GM19468 (cell line): ENCODE measurements around the gene ALG12.

Source experiments
- ATAC-seq: cut with Tn5 transposase; IDR thresholded peaks from one replicate; pipeline ENCODE4 v1.9.1; 2021; ENCODE audit warnings: mild to moderate bottlenecking, moderate library complexity, moderate number of reproducible peaks; ENCODE audit not compliant: unreplicated experiment; ENCODE audit errors: extremely low read depth

The ALG12 gene

DNA sequence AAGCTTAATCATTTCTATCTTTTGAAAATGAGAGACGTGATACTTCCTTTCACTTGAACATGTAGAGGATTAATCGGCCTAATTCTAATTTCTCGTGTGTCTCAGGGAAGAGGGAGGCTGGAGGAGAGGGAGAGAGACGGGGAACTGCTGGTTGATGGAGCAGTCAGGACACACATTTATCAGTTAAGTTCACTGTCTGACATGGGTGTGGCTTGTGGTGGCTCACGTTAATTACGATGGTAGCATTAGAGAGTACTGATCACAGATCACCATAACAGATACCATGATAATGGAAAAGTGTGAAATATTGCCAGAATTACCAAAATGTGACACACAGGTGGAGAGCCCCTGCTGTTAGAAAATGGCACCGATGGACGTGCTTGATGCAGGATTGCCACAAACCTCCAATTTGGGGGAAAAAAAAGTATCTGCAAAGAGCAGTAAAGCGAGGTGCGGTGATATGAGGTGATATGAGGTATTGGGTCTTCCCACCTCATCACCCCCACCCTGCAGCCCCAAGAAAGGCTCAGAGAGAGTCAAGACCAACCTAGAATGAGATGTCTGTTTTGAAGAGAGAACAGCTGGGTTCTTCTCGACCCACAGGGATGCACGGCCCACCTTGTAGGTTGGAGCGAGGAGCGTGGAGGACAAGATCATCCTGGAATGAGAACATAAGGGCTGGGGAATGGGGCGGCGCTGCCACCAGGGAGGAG is 44.9 kb downstream of the ALG12 start:
- no peak for ATAC-seq

DNA sequence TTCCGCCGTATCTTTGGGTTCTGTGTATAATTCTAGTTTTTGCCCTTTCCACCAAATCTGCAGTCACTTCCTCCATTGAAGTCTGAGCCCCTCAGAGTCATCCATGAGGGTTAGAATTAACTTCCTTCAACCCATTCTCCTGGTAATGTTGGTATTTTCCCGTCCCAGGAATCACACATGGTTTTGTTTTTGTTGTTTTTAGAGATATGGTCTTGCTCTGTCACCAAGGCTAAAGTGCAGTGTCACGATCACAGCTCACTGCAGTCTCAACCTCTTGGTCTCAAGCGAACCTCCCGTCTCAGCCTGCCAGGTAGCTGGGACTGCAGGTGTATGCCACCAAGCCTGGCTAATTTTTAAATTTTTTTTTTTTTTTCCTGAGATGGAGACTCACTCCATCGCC is 45.9 kb downstream of the ALG12 start:
- ATAC-seq: no peak

DNA sequence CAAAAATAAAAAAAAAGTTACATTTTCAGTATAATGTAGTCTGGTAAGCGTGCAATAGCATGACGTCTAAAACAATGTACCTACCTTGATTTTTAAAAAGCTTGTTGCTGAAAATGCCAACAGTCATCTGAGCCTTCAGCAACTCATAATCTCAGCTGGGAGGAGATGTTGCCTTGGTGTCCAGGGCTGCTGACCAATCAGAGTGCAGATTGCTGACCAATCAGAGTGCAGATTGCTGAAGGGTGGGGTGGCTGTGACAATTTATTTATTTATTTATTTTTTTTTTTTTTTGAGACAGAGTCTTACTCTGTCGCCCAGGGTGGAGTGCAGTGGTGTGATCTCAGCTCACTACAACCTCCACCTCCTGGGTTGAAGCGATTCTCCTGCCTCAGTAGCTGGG is 46.8 kb downstream of the ALG12 start:
- no peak for ATAC-seq

DNA sequence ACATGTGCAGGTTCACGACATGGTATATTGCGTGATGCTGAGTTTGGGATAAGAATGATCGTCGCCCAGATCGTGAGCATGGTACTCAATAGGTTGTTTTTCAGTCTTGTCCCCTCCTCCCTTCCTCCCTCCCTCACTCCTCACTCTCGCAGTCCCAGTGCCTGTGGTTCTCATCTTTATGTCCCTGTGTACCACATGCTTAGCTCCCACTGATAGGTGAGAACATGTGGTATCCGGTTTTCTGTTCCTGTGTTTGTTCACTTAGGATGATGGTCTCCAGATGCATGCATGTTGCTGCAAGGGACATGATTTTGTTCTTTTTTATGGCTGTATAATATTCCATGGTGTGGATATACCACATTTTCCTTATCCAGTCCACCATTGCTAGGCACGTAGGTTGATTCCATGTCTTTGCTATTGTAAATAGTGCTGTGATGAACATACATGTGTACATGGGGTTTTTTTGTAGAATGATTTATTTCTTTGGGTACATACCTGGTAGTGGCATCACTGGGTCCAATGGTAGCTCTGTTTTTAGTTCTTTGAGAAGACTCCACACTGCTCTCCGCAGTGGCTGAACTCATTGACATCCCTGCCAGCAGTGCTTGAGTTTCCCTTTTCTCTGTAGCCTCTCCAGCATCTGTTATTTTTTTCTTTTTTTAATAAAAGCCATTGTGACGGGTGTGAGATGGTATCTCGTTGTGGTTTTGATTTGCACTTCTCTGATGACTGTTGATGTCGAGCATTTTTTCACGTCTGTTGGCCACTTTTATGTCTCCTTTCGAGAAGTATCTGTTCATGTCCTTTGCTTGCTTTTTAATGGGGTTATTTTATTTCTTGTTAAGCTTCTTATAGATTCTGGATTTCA is 48.2 kb downstream of the ALG12 start:
- no peak for ATAC-seq

DNA sequence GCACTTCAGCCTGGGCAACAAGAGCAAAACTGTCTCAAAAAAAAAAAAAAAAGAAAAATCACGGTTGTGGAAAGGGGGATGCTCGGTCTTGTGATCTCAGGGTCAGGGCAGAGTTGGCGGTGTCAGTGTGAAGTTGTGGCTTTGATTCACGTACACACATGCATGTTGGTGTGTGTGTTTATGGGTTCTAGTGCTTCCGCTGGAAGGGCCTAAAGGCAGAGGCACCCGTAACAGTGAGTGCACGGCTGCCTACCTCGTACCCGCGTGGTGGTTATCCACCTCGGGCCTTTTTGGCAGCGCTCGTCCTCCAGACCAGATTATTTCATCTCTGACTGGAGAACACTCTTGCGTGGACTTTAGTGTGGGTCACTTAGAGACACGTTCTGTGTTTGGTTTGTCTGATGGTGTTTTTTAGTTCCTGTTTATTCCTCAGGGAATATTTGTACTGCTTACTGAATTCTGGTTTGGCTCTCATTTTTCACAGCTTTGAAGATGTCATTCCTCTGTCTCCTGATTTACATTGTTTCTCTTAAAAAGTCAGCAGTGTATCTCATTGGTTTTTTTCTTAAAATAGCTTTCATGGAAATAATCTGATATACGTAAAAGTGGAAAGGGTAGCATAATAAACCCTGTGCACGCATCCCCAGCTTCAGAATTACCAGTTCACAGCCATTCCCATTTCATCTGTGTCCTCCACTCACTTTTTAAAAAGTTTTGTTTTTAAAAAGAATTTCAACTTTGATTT is 49.0 kb downstream of the ALG12 start:
- no peak for ATAC-seq

DNA sequence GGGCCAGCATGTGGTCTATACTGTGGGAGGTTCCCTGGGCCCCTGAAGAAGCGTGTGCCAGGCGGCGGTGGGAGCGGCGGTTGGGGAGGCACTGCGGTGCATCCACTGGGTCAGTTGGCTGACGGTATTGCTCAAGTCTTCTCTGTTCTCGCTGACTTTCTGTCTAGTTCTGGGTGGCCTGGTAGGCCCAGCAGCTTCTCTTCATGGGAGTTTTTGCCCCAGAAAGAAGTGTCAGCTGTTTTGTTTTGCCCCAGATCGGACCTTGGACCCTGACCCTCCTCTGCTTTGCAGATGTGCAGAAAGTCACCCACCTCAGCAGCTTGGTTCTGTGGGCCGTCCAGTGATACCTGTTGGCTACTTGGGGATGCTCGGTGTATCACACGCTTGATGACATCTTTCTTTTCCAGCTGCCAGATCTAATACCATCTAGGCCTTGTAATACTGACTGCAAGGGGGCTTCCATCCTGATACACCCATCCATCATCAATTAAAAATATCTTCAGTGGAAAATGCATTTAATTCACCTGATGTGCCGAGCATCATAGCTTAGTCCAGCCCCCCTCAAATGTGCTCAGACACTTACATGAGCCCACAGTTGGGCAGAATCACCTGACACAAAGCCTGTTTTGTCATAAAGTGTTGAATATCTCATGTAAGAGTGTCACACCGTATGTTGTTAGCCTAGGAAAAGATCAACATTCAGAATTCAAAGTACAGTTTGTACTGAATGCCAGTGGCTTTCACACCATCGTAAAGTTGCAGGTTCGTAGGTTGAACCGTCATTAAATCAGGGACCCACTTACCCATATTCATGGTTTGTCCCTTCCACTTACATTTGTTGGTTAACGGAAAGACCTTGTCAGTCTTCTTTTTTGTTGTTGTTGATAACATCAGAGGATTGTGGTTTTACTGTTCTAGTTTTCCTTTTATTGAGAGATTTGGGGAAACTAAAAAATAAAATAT is 50.7 kb downstream of the ALG12 start:
- no peak for ATAC-seq

DNA sequence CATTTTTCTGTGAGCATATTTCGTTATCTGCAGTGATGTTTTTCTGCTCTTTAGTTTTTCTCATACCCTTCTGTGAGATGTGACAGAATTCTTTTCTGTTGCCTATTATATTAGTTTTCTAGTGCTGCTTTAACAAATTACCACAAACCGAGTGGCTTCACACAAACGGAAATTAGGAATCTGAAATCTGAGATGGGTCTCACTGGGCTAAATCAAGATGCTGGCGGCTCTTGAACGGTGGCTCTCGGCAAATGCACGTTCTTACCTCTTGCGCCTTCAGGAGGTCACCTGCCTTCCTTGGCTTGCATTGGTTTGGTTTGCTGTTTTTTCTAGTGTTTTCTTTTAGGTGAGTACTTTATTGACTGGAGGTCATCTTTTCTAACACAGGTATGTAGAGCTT is 51.6 kb downstream of the ALG12 start:
- no peak for ATAC-seq

DNA sequence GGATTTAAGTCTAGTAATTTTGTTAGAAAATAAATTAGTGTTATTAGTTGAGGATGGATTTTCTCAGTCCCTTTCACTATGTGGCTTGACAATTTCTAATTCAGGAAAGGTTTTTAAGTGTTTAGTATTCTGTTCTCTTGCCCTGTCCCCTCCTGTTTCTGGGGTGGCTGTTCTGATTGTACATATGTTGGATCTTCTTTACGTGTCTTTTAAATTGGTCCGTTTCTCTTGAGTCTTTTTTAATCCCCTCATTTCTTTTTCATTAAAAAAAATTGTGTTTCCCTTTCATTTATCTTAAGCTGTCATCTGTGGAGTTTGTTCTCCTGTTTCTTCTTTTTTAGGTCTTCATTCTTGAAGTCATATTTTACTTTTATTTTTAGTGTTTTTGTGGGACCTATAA is 52.1 kb downstream of the ALG12 start:
- ATAC-seq: no peak

DNA sequence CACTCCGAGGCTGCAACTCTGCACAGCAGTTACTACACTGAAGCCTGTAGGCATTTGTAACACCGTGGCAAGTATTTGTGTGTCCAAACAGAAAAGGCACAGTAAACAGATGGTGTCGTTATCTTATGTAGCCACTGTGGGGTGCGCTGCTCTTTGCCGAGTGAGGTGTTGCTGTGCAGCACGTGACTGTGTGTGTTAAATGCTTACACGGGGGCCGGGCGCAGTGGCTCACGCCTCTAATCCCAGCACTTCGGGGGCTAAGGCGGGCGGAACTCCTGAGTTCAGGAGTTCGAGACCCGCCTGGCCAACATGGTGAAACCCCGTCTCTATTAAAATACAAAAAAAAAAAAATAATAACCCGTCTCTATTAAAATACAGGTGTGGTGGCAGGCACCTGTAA is 53.1 kb downstream of the ALG12 start:
- ATAC-seq: no peak

DNA sequence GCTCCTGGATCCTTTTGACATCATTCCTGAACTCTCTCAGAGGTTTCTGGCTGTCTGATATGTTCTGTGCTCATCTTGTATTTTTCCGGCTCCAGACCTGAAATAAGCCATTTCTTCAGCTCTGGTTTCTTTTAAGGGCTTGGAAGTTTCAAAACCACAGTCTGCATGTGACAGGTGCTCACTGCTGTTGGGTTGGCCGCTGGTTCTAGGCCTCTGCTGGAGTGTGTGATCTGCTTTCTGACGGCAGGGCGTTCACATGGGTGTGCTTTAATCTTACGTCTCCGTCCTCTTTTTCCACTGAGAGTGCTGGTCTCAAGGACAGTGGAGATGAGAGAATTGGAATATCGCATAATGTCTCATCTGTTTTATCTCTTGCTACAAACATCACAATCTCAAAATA is 54.3 kb downstream of the ALG12 start:
- ATAC-seq: no peak

DNA sequence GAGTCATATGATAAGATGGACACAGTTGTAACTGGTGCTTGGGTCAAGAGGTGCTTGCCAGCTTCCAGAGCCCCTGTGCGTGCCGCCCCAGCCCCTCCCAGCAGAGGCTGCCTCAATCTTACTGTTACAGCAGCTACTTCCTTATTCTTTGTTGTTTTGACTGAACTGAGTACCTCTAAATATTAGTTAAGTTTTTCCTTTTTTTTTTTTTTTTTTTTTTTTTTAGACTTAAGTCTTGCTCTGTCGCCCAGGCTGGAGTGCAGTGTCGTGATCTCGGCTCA is 55.8 kb downstream of the ALG12 start:
- no peak for ATAC-seq

DNA sequence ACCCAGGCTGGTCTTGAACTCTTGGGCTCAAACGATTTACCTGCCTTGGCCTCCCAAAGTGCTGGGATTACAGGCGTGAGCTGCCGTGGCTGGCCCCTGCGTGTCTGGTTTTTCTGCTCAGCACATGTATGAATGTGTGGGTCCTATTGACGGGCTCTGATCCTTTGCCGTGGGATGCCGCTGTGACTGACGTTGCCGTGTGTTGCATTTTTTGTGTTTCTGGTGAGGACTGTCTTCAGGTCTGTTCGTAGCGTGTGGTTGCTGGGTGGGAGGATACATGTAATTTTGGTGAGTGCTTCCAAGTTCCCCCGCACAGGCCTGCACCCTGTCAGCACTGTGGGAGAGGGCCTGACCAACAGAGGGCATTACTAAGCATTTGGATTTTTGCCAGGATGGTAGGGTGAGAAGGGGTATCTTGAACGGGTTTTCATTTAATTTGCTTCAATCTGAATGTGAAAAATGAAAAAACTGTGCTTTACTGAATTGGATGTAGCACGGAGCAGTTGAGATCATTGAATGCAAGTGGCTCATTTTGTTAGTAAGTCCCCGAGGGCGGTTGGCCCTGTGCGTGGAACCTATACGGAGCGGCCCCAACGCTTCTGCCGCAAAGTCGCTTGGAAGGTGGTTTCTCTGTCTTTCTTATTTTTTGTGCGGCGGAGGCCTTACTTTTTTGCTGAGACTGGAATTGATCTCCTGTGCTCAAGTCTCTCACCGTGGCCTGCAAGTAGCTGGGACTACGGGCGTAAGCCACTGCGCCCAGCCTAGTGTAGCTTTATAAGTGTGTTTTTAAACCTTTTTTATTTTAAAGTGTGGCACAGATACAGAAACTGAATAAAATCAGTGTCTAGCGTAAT is 56.4 kb downstream of the ALG12 start:
- no peak for ATAC-seq

DNA sequence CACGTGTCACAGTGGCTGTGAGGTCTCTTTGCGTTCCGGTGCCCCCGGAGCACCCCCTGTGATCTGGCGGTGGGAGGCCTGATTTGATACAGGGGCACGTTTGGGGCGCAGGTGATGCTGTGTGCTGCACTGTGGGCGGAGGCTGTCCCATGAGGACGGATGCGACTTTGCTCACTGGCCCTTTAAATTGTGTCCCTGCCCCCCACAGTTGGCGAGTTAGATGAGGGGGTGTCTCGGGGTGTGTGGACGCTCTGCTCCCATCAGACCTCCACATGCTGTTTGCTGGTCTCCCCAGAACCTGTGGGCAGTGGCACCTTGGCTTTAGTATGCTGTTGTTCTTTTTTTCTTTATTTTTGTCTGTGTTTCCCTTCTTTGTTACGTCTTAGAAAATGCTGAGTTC is 59.4 kb downstream of the ALG12 start:
- ATAC-seq: no peak

DNA sequence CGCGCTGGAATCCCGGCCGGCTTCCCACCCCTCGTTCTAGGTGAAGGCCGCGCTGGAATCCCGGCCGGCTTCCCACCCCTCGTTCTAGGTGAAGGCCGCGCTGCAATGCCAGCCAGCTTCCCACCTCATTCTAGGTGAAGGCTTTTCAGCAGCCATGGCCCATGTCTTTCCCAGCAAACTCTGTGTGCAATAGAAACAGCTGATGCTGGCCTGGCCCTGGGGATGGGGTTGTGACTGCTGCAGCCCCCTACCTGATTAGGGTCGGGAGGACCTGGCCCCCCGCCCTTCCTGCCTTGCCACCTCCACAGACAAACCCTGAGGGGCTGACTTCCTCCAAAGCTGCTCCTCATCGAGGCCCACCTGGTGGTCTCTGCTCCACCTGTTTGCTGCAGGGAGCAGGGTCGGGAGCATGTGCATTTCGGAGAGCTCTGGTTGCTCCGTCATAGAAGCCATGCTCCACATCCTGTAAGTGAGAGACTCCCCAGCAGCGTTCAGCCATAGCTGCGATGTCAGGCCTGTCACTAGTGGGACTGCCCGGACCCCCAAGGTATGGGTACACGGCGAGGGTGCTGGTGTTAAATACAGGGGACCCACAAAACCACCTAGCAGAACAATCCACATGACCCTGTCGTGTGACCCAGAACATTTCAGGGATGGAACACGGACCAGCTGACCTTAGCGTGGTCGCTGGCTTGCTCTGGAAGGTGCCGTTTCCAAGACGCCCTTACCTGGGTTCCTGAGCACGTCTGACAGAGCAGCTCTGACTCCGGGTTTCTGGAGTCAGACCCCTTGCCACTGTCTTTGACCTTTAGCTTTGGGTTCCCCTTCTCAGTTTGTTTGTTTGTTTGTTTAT is 61.2 kb downstream of the ALG12 start:
- ATAC-seq: no peak

DNA sequence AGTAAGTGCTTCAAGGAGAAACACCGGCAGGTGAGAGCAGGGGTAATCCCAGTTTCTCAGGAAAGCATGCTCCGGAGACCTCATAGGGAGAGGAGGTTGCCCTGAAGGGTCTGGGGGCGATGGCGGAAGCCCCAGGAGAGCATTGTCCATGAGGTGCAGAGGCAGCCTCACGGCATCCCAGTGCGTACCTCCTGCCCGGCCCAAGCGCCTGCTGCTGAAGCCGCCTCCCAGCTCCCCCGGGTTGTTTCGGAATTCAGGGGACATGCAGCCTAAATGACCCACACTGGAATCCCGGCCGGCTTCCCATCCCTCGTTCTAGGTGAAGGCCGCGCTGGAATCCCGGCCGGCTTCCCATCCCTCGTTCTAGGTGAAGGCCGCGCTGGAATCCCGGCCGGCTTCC is 61.9 kb downstream of the ALG12 start:
- no peak for ATAC-seq

DNA sequence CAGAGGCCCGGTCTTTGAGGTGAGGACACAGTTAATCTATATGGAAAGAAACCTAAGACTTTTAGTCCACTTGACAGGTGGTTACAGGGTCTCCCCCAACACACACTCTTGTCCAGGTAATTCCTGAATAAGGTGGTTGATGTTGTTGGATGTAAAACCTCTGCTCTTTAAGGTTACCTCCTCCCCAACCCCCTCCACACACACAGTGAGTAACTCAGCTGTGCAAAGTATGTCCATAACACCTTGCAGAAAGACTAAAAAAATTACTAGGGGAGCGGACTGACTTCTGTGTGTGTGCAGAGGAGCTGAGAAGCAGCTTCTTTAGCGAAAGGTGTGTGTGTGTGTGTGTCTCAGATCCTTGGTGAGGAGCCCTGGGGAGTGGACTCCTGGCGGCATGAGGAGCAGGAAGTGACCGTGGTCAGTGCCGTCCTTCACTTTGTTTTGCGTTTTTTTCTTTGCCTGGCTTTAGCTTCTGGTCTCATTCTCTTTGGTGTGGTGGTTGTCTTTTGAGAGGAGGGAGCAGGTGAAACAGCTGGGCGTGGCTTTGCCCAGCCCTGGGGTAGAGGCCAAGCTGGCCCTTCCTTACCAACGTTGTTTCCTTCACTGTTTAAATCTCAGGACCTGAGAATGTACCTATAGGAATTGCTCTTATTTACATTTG is 62.9 kb downstream of the ALG12 start:
- no peak for ATAC-seq

DNA sequence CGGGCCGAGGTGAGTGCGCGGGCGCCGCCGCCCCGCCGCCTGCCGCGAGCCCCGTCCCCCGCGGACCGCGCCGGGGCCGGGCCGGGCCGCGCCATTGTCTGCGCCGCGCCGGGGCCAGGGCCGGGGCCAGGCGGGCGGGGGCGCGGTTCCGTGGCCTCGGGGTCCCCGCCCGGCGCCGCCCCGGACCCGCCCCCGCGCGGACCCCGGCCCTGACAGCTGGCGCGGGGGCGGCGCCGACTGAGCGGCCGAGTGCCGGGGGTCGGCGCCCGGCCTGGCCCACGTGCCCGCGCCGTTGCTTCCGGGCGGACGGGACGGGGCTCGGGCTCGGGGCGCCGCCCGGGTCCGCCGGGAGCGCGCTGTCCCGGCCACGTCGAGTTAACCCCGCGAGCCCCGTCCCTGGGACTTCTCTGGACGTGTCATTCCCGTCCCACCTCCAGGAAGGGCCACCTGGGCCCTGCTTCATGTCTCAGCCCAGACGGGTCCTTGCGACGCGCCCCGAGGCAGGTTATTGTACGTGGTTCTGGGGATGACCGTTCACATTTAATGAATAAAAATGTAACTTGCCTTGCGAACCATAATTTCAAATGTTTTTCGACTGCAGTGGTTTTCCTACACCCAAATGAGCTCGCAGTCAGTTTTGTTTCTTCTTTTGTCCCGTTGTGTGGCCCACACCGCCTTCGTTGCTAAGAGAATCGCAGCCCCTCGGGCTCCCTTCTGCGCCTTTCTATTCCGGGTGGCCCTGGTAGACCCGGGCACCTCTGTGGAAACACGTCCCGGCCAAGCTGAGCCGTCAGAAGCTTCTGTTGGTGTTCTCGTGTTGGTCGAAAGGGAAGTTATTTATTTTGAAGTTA is 64.0 kb downstream of the ALG12 start:
- ATAC-seq: no peak
